ENCODE data around the gene LRMDA.

- TF ChIP-seq CTCF (IDR thresholded peaks at IDR 0.05) = no peak
- TF ChIP-seq PBX3 (IDR thresholded peaks at IDR 0.05) = no peak
- no peak for TF ChIP-seq CHD2 (IDR thresholded peaks at IDR 0.05; ENCODE audit: low read length, partially characterized antibody)
- no peak for TF ChIP-seq POLR2AphosphoS2 (conservative IDR thresholded peaks at IDR 0.05; ENCODE audit: low read length)
- no peak for TF ChIP-seq RAD21 (conservative IDR thresholded peaks at IDR 0.05 in 1 of 2, IDR thresholded peaks at IDR 0.05 in 1 of 2)
- TF ChIP-seq REST (IDR thresholded peaks at IDR 0.05) = no peak
- TF ChIP-seq CBX2 (IDR thresholded peaks at IDR 0.05; ENCODE audit: borderline replicate concordance, low read depth) = no peak
- TF ChIP-seq POLR2A (IDR thresholded peaks at IDR 0.05; ENCODE audit: low read length) = no peak
- TF ChIP-seq SREBF2 (IDR thresholded peaks at IDR 0.05) = no peak
- no peak for TF ChIP-seq EP300 (IDR thresholded peaks at IDR 0.05)
- TF ChIP-seq KDM5A (IDR thresholded peaks at IDR 0.05) = no peak
- no peak for TF ChIP-seq MAX (IDR thresholded peaks at IDR 0.05)
Measured at GRCh38 chr10:76301211-76301610, 869.8 kb downstream of the LRMDA start.

Measured in A549 (cell line).